GM18909 (cell line): Measurements from ENCODE around the gene LRAT.

Experiments used
- ATAC-seq: cut with Tn5 transposase; IDR thresholded peaks from one replicate; pipeline ENCODE4 v1.9.1; 2021; ENCODE audit warnings: mild to moderate bottlenecking; ENCODE audit not compliant: unreplicated experiment, poor library complexity

Gene LRAT

DNA sequence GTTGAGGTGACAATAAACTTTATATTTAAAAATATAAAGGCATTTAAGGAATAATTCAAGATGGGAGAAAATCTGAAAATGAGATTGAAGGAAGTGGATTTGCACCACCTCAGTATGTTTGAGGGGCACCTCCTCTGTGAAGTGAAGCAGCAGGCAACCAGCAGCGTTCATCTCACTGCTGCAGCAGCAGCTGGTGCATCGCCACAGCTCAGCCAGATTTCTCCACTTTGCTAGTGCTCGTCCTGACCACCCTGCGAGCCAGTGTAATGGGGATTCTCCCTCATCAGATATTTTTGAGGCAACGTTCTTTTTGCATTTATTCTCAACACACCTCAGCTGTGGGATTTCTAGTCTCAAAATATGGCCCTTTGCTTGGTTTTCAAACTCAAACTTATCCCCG is 13.9 kb downstream of the LRAT start:
- ATAC-seq = no peak

DNA sequence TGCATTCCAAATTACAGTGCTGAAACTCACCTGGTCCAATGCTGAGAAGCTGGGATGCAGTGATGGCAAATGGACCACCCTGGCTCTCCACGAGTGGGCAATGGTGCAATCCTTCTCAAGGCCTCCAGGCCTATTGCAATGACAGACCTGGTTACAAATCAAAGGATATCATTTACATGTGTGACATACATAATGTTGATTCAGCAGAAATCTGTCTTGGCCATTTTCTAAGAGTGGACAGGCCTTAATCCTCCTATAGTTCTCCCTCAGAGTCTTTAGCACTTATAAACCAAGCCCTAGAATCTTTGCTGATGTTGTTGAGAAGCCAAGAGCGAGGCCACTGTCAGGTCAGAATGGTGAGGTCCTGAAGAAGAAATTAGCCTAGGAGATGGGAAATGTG is 17.1 kb downstream of the LRAT start:
- no peak for ATAC-seq

DNA sequence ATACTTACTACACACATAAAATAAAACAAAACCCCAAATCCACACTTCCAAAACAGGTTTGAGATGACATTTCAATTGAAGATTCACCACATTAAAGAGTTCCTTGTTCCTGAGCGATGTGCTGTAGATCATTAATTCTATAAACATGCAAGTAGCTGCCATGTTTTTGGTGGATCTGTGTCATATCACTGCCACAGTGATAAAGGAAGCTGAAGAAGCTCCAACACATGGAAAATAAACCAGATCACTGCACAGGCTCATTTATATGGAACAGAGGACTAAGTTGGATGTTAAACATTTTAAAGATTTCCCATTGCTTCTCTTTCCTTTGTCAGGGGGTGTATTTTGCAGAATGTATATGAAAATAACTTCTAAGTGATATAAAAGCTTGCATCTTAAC is 34.5 kb downstream of the LRAT start:
- ATAC-seq = no peak

DNA sequence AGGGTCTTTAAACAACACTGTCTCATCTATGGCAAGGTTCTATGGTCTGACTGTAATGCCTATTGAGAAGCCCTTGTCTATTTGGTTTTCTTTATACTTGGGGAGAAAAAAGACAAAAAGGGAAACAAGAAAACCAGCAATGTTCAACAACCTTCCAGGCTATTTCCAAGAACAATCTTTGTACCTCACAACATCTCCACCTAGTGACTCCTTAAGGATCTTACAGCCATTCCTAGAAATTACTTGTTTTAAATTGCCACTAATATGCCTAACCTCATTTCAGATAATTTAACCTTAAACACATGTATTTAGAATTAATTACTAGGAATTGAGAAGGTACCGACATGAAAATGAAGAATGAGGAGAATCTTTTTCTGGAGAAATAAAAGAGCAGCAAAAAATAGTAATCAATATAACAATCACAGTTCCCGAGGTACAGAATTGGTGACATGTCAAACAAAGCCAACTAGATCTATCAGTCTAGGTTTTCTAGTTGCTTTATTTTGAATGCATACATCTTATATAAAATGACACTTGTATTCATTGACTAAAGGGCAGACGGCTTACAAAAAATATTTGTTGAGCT is 35.7 kb downstream of the LRAT start:
- no peak for ATAC-seq

DNA sequence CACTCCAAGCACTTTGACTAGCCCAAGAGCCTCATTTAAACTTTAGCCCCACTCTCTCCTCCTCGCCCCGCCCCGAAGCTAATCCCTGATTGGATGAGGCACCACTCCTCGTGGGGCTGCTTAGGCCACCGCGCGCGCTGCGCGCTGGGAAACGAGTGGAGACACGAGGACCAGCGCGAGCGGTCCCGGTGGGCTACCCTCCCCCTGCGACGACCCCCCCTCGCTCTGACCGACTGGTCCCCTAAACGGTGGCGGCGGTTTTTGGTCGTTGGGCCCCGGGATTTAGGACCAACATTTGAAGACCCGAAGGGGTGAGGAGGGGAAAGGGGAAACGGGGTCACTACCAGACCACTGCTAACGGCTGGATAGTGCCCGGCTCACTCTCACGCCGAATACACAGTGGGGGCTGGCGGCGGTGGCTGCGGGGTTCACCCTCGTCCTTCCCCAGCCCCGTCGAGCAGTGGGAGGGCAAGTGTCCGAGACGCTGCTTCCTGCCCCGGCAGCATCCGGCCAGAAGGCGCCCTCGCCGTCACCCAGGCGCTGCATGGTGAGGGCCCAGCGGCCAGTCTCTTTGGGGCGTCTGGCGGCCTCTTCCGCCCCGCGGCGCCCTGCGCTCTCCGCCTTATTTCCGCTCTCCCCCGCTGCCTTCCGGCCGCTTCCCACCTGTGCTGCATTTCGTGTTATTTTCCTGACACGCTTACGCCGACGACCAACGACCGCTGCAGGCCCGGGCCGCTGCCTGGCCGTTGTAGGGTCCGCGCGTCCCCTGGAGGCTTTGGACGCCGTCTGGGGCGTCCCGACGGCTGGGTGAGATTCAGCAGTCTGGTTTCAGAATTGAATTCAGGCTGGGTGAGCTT is 37.6 kb downstream of the LRAT start, which contains the start of gene RBM46:
Gene RBM46 (plus strand): TSS at position 147 of the 857 bp plus-strand sequence. CDS start 15,481 bp downstream, outside the sequence.
- no peak for ATAC-seq

DNA sequence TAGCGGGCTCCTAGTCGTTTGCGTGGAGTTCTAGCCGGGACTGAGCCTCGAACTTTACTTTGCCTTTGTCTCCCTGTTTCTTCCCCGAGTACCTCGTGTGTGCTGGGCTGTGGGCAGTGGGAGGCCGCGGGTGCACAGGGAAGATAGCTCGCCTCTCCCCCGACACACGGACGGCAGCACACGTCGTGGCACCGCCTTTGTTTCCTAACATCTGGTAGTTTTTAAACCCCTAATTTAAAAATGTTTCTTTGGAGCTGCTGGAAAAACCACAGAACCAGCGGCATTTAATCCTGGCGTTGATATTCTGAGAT is 38.1 kb downstream of the LRAT start:
- ATAC-seq = no peak
